Spleen (tissue), 7 donors: ENCODE results near the gene NUBP2.

Experiments used
- CTCF ChIP-seq, 11 experiments: fragments of 200-600 bp in 7 of 11; fragments of 450-650 bp in 4 of 11; sonication (generic) in 4 of 11; IDR thresholded peaks in 8 of 11; conservative IDR thresholded peaks in 3 of 11; 1 replicate in 7 of 11; 2 replicates in 4 of 11; pipeline versions ENCODE4 v1.4.0 to v1.8.0; 2016 to 2021; ENCODE audit warnings: antibody characterized with exemption in 11 of 11, inconsistent platforms in 4 of 11, mild to moderate bottlenecking in 1 of 11
- POLR2A ChIP-seq, 3 donors: fragments of 450-650 bp; IDR thresholded peaks; one replicate each; pipeline ENCODE4 v1.5.1; 2017; ENCODE audit warnings: antibody characterized with exemption in 3 of 3, mild to moderate bottlenecking in 1 of 3
- POLR2AphosphoS5 ChIP-seq, 3 donors: sonication (generic); formaldehyde crosslinking; IDR thresholded peaks; one replicate each; pipeline ENCODE4 v1.5.1; 2017; ENCODE audit warnings: antibody characterized with exemption in 3 of 3
- donor health status: DM: no; HTN: no; CAD: no; lungs with moderate emphysema.
- donor health status: DM: no; HTN: no; CAD: no.
- donor health status: DM: no; HTN: no; CAD: no.

DNA sequence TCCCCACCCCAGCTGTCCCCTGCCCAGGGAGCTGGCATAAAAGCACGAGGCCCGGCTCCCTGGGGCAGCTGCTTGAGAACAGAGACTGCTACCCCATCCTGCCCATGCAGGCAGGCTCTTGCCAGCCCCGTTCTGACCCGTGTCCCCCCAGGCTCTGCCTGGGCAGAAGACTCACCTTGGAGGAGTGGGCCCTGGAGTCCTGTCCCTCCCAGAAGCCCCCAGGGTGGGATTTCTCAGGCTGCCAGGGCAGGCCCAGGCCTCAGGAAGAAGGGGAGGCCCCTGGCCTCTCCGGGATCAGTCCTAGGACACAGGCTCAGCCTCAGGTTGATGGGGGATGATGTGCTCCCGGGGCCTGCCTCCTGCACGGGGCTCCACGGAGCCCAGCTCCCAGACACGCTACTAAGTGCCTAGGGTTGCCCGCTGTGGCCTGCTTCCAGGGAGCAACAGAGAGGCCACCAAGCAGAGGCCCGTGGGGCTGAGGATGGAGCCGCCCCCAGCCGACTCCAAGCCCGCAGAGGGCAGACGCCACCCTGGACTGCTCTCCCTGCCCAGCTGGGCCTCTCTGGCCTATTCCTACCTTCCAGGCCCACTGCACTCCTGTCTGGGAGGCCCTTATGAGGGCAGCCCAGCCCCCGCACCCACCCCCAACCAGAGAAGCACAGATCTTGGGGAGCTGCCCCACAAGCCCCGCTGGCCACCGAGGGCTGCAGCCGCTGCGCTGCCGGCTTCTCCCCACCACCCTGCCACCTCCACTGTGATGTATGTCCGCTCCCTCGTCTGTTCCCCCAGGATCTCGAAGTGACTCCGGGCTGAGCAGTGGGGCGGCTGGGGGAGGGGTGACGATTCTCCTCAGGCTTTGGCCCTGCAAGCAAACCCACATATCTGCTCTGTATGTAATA is 13.1 kb upstream of the NUBP2 start:
- TF ChIP-seq POLR2AphosphoS5 (IDR thresholded peaks at IDR 0.05) = peak; percentile 1 to 7 (median 5)
- no peak for TF ChIP-seq CTCF (IDR thresholded peaks at IDR 0.05 in 8 of 11, conservative IDR thresholded peaks at IDR 0.05 in 3 of 11)
- TF ChIP-seq POLR2A (IDR thresholded peaks at IDR 0.05) = no peak
